Mucosa of descending colon (tissue), 3 donors: Measurements from ENCODE around the gene ARHGAP18. TPM values are rescaled to one million over a fixed set of nuclear protein-coding genes. Genes with fewer than 3 reads are reported as not detected.
A peak's percentile ranks its signal among the peaks of the same experiment; 100 is the strongest.

Source experiments
- ATAC-seq: fragments of 200-7000 bp; cut with Tn5 transposase; one replicate; pipeline ENCODE4 v1.9.1; 2020; ENCODE audit warnings: mild to moderate bottlenecking, moderate library complexity
- DNase-seq, 3 donors: peaks; one replicate each; pipeline ENCODE4 v3.0.0-alpha.2; 2020
- H3K36me3 ChIP-seq: fragments of 200-600 bp; one replicate; pipeline ENCODE4 v1.8.0; 2021; ENCODE audit warnings: low read depth, mild to moderate bottlenecking
- H3K4me1 ChIP-seq: fragments of 200-600 bp; one replicate; pipeline ENCODE4 v1.8.0; 2021; ENCODE audit warnings: low read depth, mild to moderate bottlenecking
- H3K4me3 ChIP-seq: fragments of 200-600 bp; one replicate; pipeline ENCODE4 v1.8.0; 2021; ENCODE audit warnings: mild to moderate bottlenecking
- H3K9me3 ChIP-seq: fragments of 200-600 bp; one replicate; pipeline ENCODE4 v1.8.0; 2021; ENCODE audit warnings: mild to moderate bottlenecking
- CTCF ChIP-seq: fragments of 200-600 bp; IDR thresholded peaks from one replicate; pipeline ENCODE4 v1.8.0; 2022; ENCODE audit warnings: antibody characterized with exemption, mild to moderate bottlenecking
- intact Hi-C, 2 donors: fragments of 100-400 bp; cut with DNase I in 1 of 2; cut with micrococcal nuclease in 1 of 2; formaldehyde crosslinking; loops; one replicate each; pipeline versions ENCODE4 v1.11.0 to v1.11.1; 2022; cut with DNase I, micrococcal nuclease
- total RNA-seq, 3 donors: library from RNA; stranded (reverse); fragmentation: NEBNext Ultra II Directional in 2 of 3; extraction: Animal tissue kit (Norgen Biotek cat#: 25700) in 2 of 3; gene quantifications; one replicate each; pipeline versions ENCODE4 v1.2.1 to v1.2.4, GENCODE V29; 2021 to 2023
- donor health status: DM: no; HTN: no; CAD: no; lungs with moderate emphysema.
- donor health status: DM: no; HTN: no; CAD: no.
- donor health status: DM: no; HTN: yes; CAD: no.

ARHGAP18 gene
- total RNA-seq, 3 donors from 2014 or later: 17.6 to 24.3 (median 20.1) TPM

- peaks cover 13% of the 10 kb centered on the region for H3K4me1 ChIP-seq
- no peak for TF ChIP-seq CTCF
- no peak for ATAC-seq
- H3K4me3 ChIP-seq: no peak overlapping the region
- no peaks in the 10 kb centered on the region for H3K9me3 ChIP-seq
- H3K36me3 ChIP-seq: no peaks in the 10 kb centered on the region
- intact Hi-C loops: no loop called here
- no peak for DNase-seq
Measured at GRCh38 chr6:129697788-129698187, 12.2 kb downstream of the ARHGAP18 start.

- H3K9me3 ChIP-seq: no peaks in the 10 kb centered on the region
- no peak overlapping the region for H3K4me3 ChIP-seq
- peaks cover 13% of the 10 kb centered on the region for H3K4me1 ChIP-seq
- no peak for TF ChIP-seq CTCF
- H3K36me3 ChIP-seq: no peaks in the 10 kb centered on the region
- ATAC-seq (no peak), DNase-seq (no peak)
- intact Hi-C loops: no loop called here
Measured at GRCh38 chr6:129696843-129697242, 13.1 kb downstream of the ARHGAP18 start.

GRCh38 chr6:129696028-129696418, 14.0 kb downstream of the ARHGAP18 start:
- Histone ChIP-seq H3K4me1 (peaks cover 13% of the 10 kb centered on the region), H3K4me3 (no peak overlapping the region), H3K9me3 (no peaks in the 10 kb centered on the region), H3K36me3 (no peaks in the 10 kb centered on the region)
- ATAC-seq (no peak), DNase-seq (no peak)
- intact Hi-C loops: no loop called here
- no peak for TF ChIP-seq CTCF

- H3K9me3 ChIP-seq: no peaks in the 10 kb centered on the region
- intact Hi-C loops: no loop called here
- no peak overlapping the region for H3K4me3 ChIP-seq
- peaks cover 13% of the 10 kb centered on the region for H3K4me1 ChIP-seq
- DNase-seq (no peak), ATAC-seq (peak; percentile 42)
- no peaks in the 10 kb centered on the region for H3K36me3 ChIP-seq
- TF ChIP-seq CTCF: no peak
Measured at GRCh38 chr6:129695373-129696027, 14.5 kb downstream of the ARHGAP18 start.

GRCh38 chr6:129694036-129694435, 15.9 kb downstream of the ARHGAP18 start:
- TF ChIP-seq CTCF: no peak
- ATAC-seq (peak; percentile 69), DNase-seq (no peak)
- Histone ChIP-seq H3K4me3 (no peak overlapping the region), H3K4me1 (peaks cover 13% of the 10 kb centered on the region), H3K9me3 (no peaks in the 10 kb centered on the region), H3K36me3 (no peaks in the 10 kb centered on the region)
- intact Hi-C loops: no loop called here

GRCh38 chr6:129692467-129692866, 17.5 kb downstream of the ARHGAP18 start:
- ATAC-seq: no peak
- H3K36me3 ChIP-seq: no peaks in the 10 kb centered on the region
- no peak for TF ChIP-seq CTCF
- no peak overlapping the region for H3K4me3 ChIP-seq
- intact Hi-C loops: no loop called here
- no peak for DNase-seq
- H3K9me3 ChIP-seq: no peaks in the 10 kb centered on the region
- peaks cover 14% of the 10 kb centered on the region for H3K4me1 ChIP-seq
